PFSK-1 (cell line): ENCODE results near the gene MAPK13.
A peak's percentile ranks its signal among the peaks of the same experiment; 100 is the strongest.

Experiments used
- FOXP2 ChIP-seq: optimal IDR thresholded peaks from 2 replicates; pipeline ENCODE3; 2011; ENCODE audit warnings: borderline replicate concordance, control low read depth, inconsistent platforms; ENCODE audit not compliant: insufficient read depth; ENCODE audit errors: extremely low read length, extremely low read depth
- POLR2AphosphoS5 ChIP-seq: IDR thresholded peaks from 2 replicates; pipeline ENCODE4 v1.6.1; 2012; ENCODE audit warnings: low read depth, mild to moderate bottlenecking, control low read depth, low read length, moderate library complexity
- SIN3A ChIP-seq: IDR thresholded peaks from 2 replicates; pipeline ENCODE4 v1.6.1; 2012; ENCODE audit warnings: mild to moderate bottlenecking, low read length, moderate library complexity, borderline replicate concordance; ENCODE audit not compliant: insufficient read depth
- TAF1 ChIP-seq: IDR thresholded peaks from 2 replicates; pipeline ENCODE4 v1.6.1; 2012; ENCODE audit warnings: low read length, control low read depth, borderline replicate concordance; ENCODE audit not compliant: insufficient read depth
- TF ChIP-seq, protein P1 (sequence below), 2 experiments: IDR thresholded peaks; 2 replicates each; pipeline versions ENCODE4 v1.6.1 to v1.8.0; 2011 to 2012; ENCODE audit warnings: low read depth in 2 of 2, low read length in 2 of 2, control low read depth in 1 of 2, inconsistent platforms in 1 of 2, mild to moderate bottlenecking in 1 of 2, moderate library complexity in 1 of 2; ENCODE audit not compliant: insufficient read depth in 1 of 2

The MAPK13 gene

GRCh38 chr6:36121787-36122494 lies 8.4 kb upstream of the MAPK13 start:
- TF ChIP-seq TAF1 (no peak), SIN3A (no peak), FOXP2 (no peak), POLR2AphosphoS5 (no peak)
- TF ChIP-seq, protein P1, sequence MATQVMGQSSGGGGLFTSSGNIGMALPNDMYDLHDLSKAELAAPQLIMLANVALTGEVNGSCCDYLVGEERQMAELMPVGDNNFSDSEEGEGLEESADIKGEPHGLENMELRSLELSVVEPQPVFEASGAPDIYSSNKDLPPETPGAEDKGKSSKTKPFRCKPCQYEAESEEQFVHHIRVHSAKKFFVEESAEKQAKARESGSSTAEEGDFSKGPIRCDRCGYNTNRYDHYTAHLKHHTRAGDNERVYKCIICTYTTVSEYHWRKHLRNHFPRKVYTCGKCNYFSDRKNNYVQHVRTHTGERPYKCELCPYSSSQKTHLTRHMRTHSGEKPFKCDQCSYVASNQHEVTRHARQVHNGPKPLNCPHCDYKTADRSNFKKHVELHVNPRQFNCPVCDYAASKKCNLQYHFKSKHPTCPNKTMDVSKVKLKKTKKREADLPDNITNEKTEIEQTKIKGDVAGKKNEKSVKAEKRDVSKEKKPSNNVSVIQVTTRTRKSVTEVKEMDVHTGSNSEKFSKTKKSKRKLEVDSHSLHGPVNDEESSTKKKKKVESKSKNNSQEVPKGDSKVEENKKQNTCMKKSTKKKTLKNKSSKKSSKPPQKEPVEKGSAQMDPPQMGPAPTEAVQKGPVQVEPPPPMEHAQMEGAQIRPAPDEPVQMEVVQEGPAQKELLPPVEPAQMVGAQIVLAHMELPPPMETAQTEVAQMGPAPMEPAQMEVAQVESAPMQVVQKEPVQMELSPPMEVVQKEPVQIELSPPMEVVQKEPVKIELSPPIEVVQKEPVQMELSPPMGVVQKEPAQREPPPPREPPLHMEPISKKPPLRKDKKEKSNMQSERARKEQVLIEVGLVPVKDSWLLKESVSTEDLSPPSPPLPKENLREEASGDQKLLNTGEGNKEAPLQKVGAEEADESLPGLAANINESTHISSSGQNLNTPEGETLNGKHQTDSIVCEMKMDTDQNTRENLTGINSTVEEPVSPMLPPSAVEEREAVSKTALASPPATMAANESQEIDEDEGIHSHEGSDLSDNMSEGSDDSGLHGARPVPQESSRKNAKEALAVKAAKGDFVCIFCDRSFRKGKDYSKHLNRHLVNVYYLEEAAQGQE (IDR thresholded peaks at IDR 0.05; ENCODE audit: insufficient read depth in 1 of 2, low read depth in 2 of 2, low read length in 2 of 2), result no peak

- TF ChIP-seq, protein P1 (IDR thresholded peaks at IDR 0.05; ENCODE audit: insufficient read depth in 1 of 2, low read depth in 2 of 2, low read length in 2 of 2), result no peak
- TF ChIP-seq TAF1, result no peak
- TF ChIP-seq FOXP2, result no peak
- no peak for TF ChIP-seq POLR2AphosphoS5
- TF ChIP-seq SIN3A, result no peak
These were observed 7.6 kb upstream of the MAPK13 start for GRCh38 chr6:36122495-36123269.

- no peak for TF ChIP-seq POLR2AphosphoS5
- TF ChIP-seq, protein P1 (IDR thresholded peaks at IDR 0.05; ENCODE audit: insufficient read depth in 1 of 2, low read depth in 2 of 2, low read length in 2 of 2), result 0 out of 4 replicates have a peak, but pooled peaks of 1 of the 2 experiments have one; percentile 21
- TF ChIP-seq FOXP2, result no peak
- no peak for TF ChIP-seq TAF1
- 0 out of 2 replicates have a peak, but pooled peaks have one; percentile 49 for TF ChIP-seq SIN3A
These were observed 6.8 kb upstream of the MAPK13 start for GRCh38 chr6:36123270-36124139.

GRCh38 chr6:36124881-36125280 lies 5.4 kb upstream of the MAPK13 start:
- TF ChIP-seq FOXP2 (no peak), TAF1 (no peak), POLR2AphosphoS5 (no peak), SIN3A (no peak)
- TF ChIP-seq, protein P1 (IDR thresholded peaks at IDR 0.05; ENCODE audit: insufficient read depth in 1 of 2, low read depth in 2 of 2, low read length in 2 of 2), result no peak
